HepG2 (cell line): ENCODE results near the gene RAB23. TPM values are rescaled to one million over a fixed set of nuclear protein-coding genes. Genes with fewer than 3 reads are reported as not detected.

Experiments
- AHDC1 ChIP-seq: sonication (generic); formaldehyde crosslinking; IDR thresholded peaks from 2 replicates; pipeline ENCODE4 v1.5.1; 2020; ENCODE audit warnings: mild to moderate bottlenecking, missing genetic modification reagents, borderline replicate concordance
- CBX5 ChIP-seq: sonication (generic); formaldehyde crosslinking; IDR thresholded peaks from 2 replicates; pipeline ENCODE4 v1.4.0; 2020; ENCODE audit warnings: missing genetic modification reagents, borderline replicate concordance
- CENPT ChIP-seq: sonication (generic); formaldehyde crosslinking; IDR thresholded peaks from 2 replicates; pipeline ENCODE4 v1.8.0; 2022; ENCODE audit warnings: low read depth, mild to moderate bottlenecking, moderate library complexity, missing genetic modification reagents
- KLF16 ChIP-seq, 2 experiments: sonication (generic) in 1 of 2; formaldehyde crosslinking in 1 of 2; IDR thresholded peaks; 2 replicates each; pipeline versions ENCODE4 v1.6.1 to v1.8.0; 2016 to 2023; ENCODE audit warnings: missing genetic modification reagents in 2 of 2, missing compliant biosample characterization in 1 of 2
- NFYB ChIP-seq: sonication (generic); formaldehyde crosslinking; IDR thresholded peaks from 2 replicates; pipeline ENCODE4 v1.4.0; 2020; ENCODE audit warnings: missing genetic modification reagents
- PHF8 ChIP-seq: sonication (generic); formaldehyde crosslinking; IDR thresholded peaks from 2 replicates; pipeline ENCODE4 v1.5.0; 2020; ENCODE audit warnings: missing genetic modification reagents
- PPARG ChIP-seq: conservative IDR thresholded peaks from 2 replicates; pipeline ENCODE4 v1.6.1; 2016; ENCODE audit warnings: missing biosample characterization, missing genetic modification reagents
- SIX4 ChIP-seq: sonication (generic); formaldehyde crosslinking; IDR thresholded peaks from 2 replicates; pipeline ENCODE4 v1.4.0; 2020; ENCODE audit warnings: missing genetic modification reagents
- ZBTB42 ChIP-seq: sonication (generic); formaldehyde crosslinking; IDR thresholded peaks from 2 replicates; pipeline ENCODE4 v1.5.0; 2020; ENCODE audit warnings: mild to moderate bottlenecking, missing genetic modification reagents
- ZFY ChIP-seq: sonication (generic); formaldehyde crosslinking; IDR thresholded peaks from 2 replicates; pipeline ENCODE4 v1.4.0; 2020; ENCODE audit warnings: missing genetic modification reagents
- ZNF205 ChIP-seq: IDR thresholded peaks from 2 replicates; pipeline ENCODE4 v1.6.1; 2018; ENCODE audit warnings: missing biosample characterization, missing genetic modification reagents
- ZNF232 ChIP-seq: sonication (generic); formaldehyde crosslinking; IDR thresholded peaks from 2 replicates; pipeline ENCODE4 v1.4.0; 2020; ENCODE audit warnings: missing genetic modification reagents, borderline replicate concordance
- ZNF264 ChIP-seq: sonication (generic); formaldehyde crosslinking; IDR thresholded peaks from 2 replicates; pipeline ENCODE4 v1.4.0; 2020; ENCODE audit warnings: missing genetic modification reagents
- ZNF432 ChIP-seq: sonication (generic); formaldehyde crosslinking; IDR thresholded peaks from 2 replicates; pipeline ENCODE4 v1.5.0; 2020; ENCODE audit warnings: missing genetic modification reagents, mild to moderate bottlenecking, borderline replicate concordance
- ZNF678 ChIP-seq: sonication (generic); formaldehyde crosslinking; IDR thresholded peaks from 2 replicates; pipeline ENCODE4 v1.4.0; 2020; ENCODE audit warnings: mild to moderate bottlenecking, missing genetic modification reagents
- ZNF737 ChIP-seq: sonication (generic); formaldehyde crosslinking; IDR thresholded peaks from 2 replicates; pipeline ENCODE4 v1.5.0; 2020; ENCODE audit warnings: missing genetic modification reagents, mild to moderate bottlenecking, borderline replicate concordance
- ZNF790 ChIP-seq: sonication (generic); formaldehyde crosslinking; IDR thresholded peaks from 2 replicates; pipeline ENCODE4 v1.8.0; 2022; ENCODE audit warnings: missing genetic modification reagents, mild to moderate bottlenecking, borderline replicate concordance
- ZNF83 ChIP-seq: sonication (generic); formaldehyde crosslinking; IDR thresholded peaks from 2 replicates; pipeline ENCODE4 v1.4.0; 2020; ENCODE audit warnings: missing genetic modification reagents, mild to moderate bottlenecking, borderline replicate concordance
- ZNF891 ChIP-seq: sonication (generic); formaldehyde crosslinking; IDR thresholded peaks from 2 replicates; pipeline ENCODE4 v1.5.0; 2020; ENCODE audit warnings: mild to moderate bottlenecking, missing genetic modification reagents
- polyA plus RNA-seq, 8 experiments: library from polyadenylated mRNA; depleted of rRNA in 3 of 8; stranded (reverse) in 7 of 8; unstranded in 1 of 8; fragments of >200 nt; fragmentation: Illumina TruSeq in 4 of 8; extraction: Trizol in 4 of 8; gene quantifications; 2 replicates each; pipeline versions ENCODE4 v1.2.1 to v1.2.3, GENCODE V29; 2011 to 2016; ENCODE audit warnings: low read depth in 4 of 8, missing spikeins in 1 of 8, mixed read lengths in 1 of 8; ENCODE audit not compliant: insufficient read depth in 1 of 8
- total RNA-seq, 5 experiments: library from RNA; depleted of rRNA; stranded (reverse); fragments of >200 nt; fragmentation: Illumina TruSeq; extraction: Trizol; gene quantifications; 2 replicates each; pipeline ENCODE4 v1.2.3, GENCODE V29; 2016; ENCODE audit warnings: low read depth in 1 of 5
- TF ChIP-seq, protein P1 (sequence below): sonication (generic); formaldehyde crosslinking; IDR thresholded peaks from 2 replicates; pipeline ENCODE4 v1.4.0; 2020; ENCODE audit warnings: missing genetic modification reagents, mild to moderate bottlenecking, borderline replicate concordance

Gene RAB23
- total and polyA plus RNA-seq, 2 of the 13 experiments (the other 11 are each of a cell fraction or from before 2014, with no cell fraction given), result 5.5 to 16.4 TPM

DNA sequence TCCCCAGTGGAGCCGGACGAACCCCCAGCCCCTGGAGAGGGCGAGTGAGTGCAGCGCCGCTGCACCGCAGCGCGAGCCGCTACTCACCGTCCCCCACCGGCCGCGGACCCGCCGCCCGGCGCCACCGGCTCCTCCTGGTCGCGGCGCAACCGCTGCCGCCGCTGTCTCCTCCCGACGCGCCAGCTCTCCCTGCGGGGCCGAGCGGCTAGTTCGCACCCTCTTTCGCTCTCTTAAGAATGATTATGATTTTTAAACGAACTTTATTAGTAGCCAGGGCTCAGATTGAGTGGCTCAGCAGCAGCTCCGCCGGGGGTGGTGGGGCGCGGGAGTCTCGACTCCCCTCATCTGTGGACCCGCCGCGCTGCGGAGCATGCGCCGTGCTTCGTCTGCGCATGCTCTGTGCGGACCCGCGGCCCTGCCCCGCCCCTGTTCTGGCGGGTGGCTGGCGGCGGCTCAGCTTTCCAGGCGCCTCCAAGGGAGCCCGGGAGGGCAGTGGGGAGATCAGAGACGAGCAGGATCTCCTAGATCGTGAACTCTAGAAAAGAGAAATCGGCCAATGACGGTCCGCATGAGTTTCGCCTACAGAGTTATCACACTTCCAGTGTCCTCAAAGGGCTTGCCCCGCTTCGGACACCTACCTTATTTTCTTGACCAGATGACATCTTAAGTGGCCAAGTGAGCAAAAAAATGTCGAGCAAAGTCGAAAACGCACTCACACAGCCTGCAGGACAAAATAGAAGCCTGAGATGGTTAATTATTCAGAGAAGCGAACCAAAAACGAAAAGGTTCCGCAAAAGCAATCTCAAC lies at the start of gene RAB23 (continued):
- TF ChIP-seq, protein P1, sequence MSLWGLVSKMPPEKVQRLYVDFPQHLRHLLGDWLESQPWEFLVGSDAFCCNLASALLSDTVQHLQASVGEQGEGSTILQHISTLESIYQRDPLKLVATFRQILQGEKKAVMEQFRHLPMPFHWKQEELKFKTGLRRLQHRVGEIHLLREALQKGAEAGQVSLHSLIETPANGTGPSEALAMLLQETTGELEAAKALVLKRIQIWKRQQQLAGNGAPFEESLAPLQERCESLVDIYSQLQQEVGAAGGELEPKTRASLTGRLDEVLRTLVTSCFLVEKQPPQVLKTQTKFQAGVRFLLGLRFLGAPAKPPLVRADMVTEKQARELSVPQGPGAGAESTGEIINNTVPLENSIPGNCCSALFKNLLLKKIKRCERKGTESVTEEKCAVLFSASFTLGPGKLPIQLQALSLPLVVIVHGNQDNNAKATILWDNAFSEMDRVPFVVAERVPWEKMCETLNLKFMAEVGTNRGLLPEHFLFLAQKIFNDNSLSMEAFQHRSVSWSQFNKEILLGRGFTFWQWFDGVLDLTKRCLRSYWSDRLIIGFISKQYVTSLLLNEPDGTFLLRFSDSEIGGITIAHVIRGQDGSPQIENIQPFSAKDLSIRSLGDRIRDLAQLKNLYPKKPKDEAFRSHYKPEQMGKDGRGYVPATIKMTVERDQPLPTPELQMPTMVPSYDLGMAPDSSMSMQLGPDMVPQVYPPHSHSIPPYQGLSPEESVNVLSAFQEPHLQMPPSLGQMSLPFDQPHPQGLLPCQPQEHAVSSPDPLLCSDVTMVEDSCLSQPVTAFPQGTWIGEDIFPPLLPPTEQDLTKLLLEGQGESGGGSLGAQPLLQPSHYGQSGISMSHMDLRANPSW (CRISPR knock-in tag), result no peak
- TF ChIP-seq SIX4 (CRISPR knock-in tag), result peak; percentile 48; the same call in 1 of the 2 replicates
- no peak for TF ChIP-seq PPARG (CRISPR knock-in tag)
- no peak for TF ChIP-seq ZNF790 (CRISPR knock-in tag)
- 0 out of 2 replicates have a peak, but pooled peaks have one; percentile 52 for TF ChIP-seq ZNF891
- TF ChIP-seq ZNF83 (CRISPR knock-in tag), result 0 out of 2 replicates have a peak, but pooled peaks have one; percentile 36
- TF ChIP-seq CBX5, result no peak; the same call in 1 of the 2 replicates
- peak in 1 of 2 experiments; percentile 56; a peak in 1 of 4 replicates for TF ChIP-seq KLF16 (CRISPR knock-in tag; IDR thresholded peaks at IDR 0.05)
- TF ChIP-seq ZNF205 (CRISPR knock-in tag), result no peak
- peak; percentile 79 for TF ChIP-seq PHF8
- TF ChIP-seq ZNF737 (CRISPR knock-in tag), result no peak; the same call in 1 of the 2 replicates
- 0 out of 2 replicates have a peak, but pooled peaks have one; percentile 42 for TF ChIP-seq ZNF232
- no peak; the same call in 1 of the 2 replicates for TF ChIP-seq AHDC1 (CRISPR knock-in tag)
- TF ChIP-seq ZBTB42 (CRISPR knock-in tag), result no peak
- TF ChIP-seq ZNF432, result no peak
- no peak; the same call in 1 of the 2 replicates for TF ChIP-seq ZNF678 (CRISPR knock-in tag)
- peak; percentile 7; the same call in 1 of the 2 replicates for TF ChIP-seq ZNF264 (CRISPR knock-in tag)
- TF ChIP-seq ZFY (CRISPR knock-in tag), result peak; percentile 59
- TF ChIP-seq CENPT (CRISPR knock-in tag), result no peak
- TF ChIP-seq NFYB (CRISPR knock-in tag), result no peak; the same call in 1 of the 2 replicates
